CD4-positive, alpha-beta T cell (primary cell): ENCODE results near the gene ANKS1B. TPM values are rescaled to one million over a fixed set of nuclear protein-coding genes. Genes with fewer than 3 reads are reported as not detected.

Experiments
- ATAC-seq: fragments of 200-7000 bp; cut with Tn5 transposase; one replicate; pipeline ENCODE4 v1.10.0; 2022; ENCODE audit warnings: mild to moderate bottlenecking; ENCODE audit not compliant: poor library complexity
- CTCF ChIA-PET: fragments of 350-600 bp; sonication (Branson Sonifier 250); formaldehyde crosslinking; loops from one replicate; lab custom pipeline; 2021; ENCODE audit warnings: antibody characterized with exemption, inconsistent platforms; lab: Charles Lee
- POLR2A ChIA-PET: fragments of 350-600 bp; sonication (Branson Sonifier 250); formaldehyde crosslinking; loops from one replicate; lab custom pipeline; 2021; ENCODE audit warnings: antibody characterized with exemption, inconsistent platforms; lab: Charles Lee
- DNase-seq, 14 experiments: peaks; one replicate each; pipeline ENCODE4 v3.0.0-alpha.2; 2013 to 2020; ENCODE audit warnings: mixed read lengths in 2 of 14
- H3K27ac ChIP-seq, 2 donors: one replicate each; pipeline versions ENCODE4 v1.5.1 to v1.7.0; 2013; ENCODE audit warnings: low read length in 2 of 2, low read depth in 1 of 2, mild to moderate bottlenecking in 1 of 2
- H3K27me3 ChIP-seq, 2 experiments: 1 replicate in 1 of 2; 2 replicates in 1 of 2; pipeline versions ENCODE4 v1.6.1 to v1.7.0; 2013; ENCODE audit warnings: low read length in 2 of 2, control low read depth in 1 of 2, mild to moderate bottlenecking in 1 of 2, moderate library complexity in 1 of 2; ENCODE audit not compliant: insufficient read depth in 2 of 2, control insufficient read depth in 1 of 2
- H3K36me3 ChIP-seq: one replicate; pipeline ENCODE4 v1.6.1; 2013; ENCODE audit warnings: low read length, control low read depth; ENCODE audit not compliant: insufficient read depth
- H3K4me1 ChIP-seq: one replicate; pipeline ENCODE4 v1.6.1; 2013; ENCODE audit warnings: low read length, control low read depth; ENCODE audit not compliant: insufficient read depth
- H3K4me3 ChIP-seq: one replicate; pipeline ENCODE4 v1.5.1; 2013; ENCODE audit warnings: mild to moderate bottlenecking, low read length, moderate library complexity
- H3K9me3 ChIP-seq, 2 experiments: 1 replicate in 1 of 2; 2 replicates in 1 of 2; pipeline versions ENCODE4 v1.6.1 to v1.7.0; 2013; ENCODE audit warnings: low read length in 2 of 2, mild to moderate bottlenecking in 2 of 2, control low read depth in 1 of 2, moderate library complexity in 1 of 2; ENCODE audit not compliant: control insufficient read depth in 1 of 2, insufficient read depth in 1 of 2
- H3K27ac Mint-ChIP-seq: one replicate; pipeline ENCODE4 v1.8.0; 2020; ENCODE audit warnings: mixed read lengths
- H3K27me3 Mint-ChIP-seq: one replicate; pipeline ENCODE4 v1.8.0; 2021; ENCODE audit warnings: mixed read lengths
- H3K36me3 Mint-ChIP-seq: one replicate; pipeline ENCODE4 v1.8.0; 2021; ENCODE audit warnings: low read depth, mixed read lengths
- H3K4me1 Mint-ChIP-seq: one replicate; pipeline ENCODE4 v1.8.0; 2021; ENCODE audit warnings: low read depth, mixed read lengths
- H3K4me3 Mint-ChIP-seq: one replicate; pipeline ENCODE4 v1.8.0; 2020; ENCODE audit warnings: mild to moderate bottlenecking, mixed read lengths
- H3K9me3 Mint-ChIP-seq: one replicate; pipeline ENCODE4 v1.8.0; 2020; ENCODE audit warnings: mixed read lengths
- intact Hi-C, 2 experiments: fragments of 100-400 bp; cut with DNase I in 1 of 2; cut with micrococcal nuclease in 1 of 2; formaldehyde crosslinking; loops; one replicate each; pipeline versions ENCODE4 v1.15.1 to v1.9.0; 2023 to 2025; cut with DNase I, micrococcal nuclease
- total RNA-seq, 174 experiments: library from RNA in 2 of 174; stranded (reverse) in 2 of 174; gene quantifications; one replicate each; pipeline ENCODE4 v1.2.3 and lab custom pipeline; 2021 to 2026
- TF ChIP-seq, protein P1 (sequence below): fragments of 200-600 bp; IDR thresholded peaks from one replicate; pipeline ENCODE4 v1.8.0; 2022; ENCODE audit warnings: antibody characterized with exemption, mild to moderate bottlenecking

The ANKS1B gene
- total RNA-seq, 2 experiments from 2014 or later = 0.16 to 1.1 TPM

DNA sequence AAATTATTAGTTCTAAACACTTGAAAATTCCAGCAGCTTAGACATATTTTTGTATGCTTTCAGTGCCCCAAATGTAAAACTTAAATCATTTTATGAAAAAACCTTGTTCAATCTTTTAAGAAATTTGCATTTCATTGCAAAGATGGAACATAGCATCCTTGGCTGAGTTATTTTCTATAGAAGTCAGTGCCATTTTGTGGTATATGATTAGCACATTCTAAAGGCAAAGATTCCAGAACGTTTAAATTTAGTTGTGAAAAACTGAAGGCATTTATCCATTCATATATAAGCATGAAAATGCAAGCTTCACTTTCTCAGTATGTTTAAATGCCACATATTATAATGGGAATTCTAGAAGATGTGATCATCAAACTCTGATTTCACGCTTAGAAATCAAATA, 1007.5 kb downstream of the ANKS1B start:
- no peak overlapping the region for H3K27ac ChIP-seq
- no peak overlapping the region for H3K4me3 ChIP-seq
- ChIA-PET POLR2A (no interaction called here), CTCF (no interaction called here)
- no peaks in the 10 kb centered on the region for H3K4me1 Mint-ChIP-seq
- ATAC-seq = no peak
- no peaks in the 10 kb centered on the region for H3K36me3 Mint-ChIP-seq
- intact Hi-C loops = no loop called here
- H3K9me3 ChIP-seq = no peaks in the 10 kb centered on the region
- H3K27me3 ChIP-seq = no peaks in the 10 kb centered on the region
- TF ChIP-seq, protein P1, sequence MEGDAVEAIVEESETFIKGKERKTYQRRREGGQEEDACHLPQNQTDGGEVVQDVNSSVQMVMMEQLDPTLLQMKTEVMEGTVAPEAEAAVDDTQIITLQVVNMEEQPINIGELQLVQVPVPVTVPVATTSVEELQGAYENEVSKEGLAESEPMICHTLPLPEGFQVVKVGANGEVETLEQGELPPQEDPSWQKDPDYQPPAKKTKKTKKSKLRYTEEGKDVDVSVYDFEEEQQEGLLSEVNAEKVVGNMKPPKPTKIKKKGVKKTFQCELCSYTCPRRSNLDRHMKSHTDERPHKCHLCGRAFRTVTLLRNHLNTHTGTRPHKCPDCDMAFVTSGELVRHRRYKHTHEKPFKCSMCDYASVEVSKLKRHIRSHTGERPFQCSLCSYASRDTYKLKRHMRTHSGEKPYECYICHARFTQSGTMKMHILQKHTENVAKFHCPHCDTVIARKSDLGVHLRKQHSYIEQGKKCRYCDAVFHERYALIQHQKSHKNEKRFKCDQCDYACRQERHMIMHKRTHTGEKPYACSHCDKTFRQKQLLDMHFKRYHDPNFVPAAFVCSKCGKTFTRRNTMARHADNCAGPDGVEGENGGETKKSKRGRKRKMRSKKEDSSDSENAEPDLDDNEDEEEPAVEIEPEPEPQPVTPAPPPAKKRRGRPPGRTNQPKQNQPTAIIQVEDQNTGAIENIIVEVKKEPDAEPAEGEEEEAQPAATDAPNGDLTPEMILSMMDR = no peak
- no peak for DNase-seq
- no peak overlapping the region for H3K4me3 Mint-ChIP-seq
- H3K9me3 Mint-ChIP-seq = peaks cover 3% of the 10 kb centered on the region
- H3K27me3 Mint-ChIP-seq = peaks cover 10% of the 10 kb centered on the region
- no peaks in the 10 kb centered on the region for H3K4me1 ChIP-seq
- no peak overlapping the region for H3K27ac Mint-ChIP-seq
- H3K36me3 ChIP-seq = no peaks in the 10 kb centered on the region

DNA sequence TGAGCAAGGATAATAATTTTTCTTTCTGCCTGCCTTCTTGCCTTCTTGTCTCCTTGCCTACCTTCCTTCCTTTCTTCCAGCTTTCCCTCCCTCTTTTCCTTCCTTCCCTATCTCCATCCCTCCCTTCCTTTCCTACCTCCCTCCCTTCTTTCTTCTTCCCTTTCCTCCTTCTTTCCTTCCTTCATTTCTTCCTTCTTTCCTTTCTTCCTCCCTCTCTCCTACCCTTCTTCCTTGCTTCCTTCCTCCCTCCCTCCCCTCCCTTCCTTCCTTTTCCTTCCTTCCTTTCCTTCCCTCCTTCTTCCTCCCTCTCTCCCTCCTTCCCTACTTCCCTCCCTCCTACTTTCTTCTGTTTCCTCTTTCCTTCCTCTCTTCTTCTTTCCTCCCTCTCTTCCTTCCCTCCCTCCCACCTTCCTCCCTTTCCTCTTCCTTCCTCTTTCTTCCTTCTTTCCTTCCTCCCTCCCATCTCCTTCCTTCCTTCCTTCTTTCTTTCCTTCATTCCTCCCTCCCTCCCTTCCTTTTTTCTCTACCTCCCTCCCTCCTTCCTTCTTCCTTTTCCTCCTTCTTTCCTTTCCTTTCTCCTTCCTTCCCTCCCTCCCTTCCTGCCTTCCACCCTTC, 1009.9 kb downstream of the ANKS1B start:
- ChIA-PET POLR2A (no interaction called here), CTCF (no interaction called here)
- no peaks in the 10 kb centered on the region for H3K4me1 ChIP-seq

DNA sequence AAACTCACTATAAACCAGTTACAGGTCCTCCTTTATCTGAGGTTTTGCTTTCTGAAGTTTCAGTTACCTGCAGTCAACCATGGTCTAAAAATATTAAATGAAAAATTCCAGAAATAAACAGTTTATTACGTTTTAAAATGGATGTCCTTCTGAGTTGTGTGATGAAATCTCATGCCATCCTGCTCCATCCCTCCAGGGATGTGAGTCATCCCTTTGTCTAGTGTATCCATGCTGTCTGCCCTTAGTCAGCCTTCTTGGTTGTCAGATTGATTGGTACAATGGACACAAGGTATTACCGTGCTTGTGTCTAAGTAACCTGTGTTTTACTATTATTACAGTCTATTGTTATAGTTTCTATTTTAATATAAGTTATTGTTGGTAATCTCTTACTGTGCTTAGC, 1011.3 kb downstream of the ANKS1B start:
- Histone ChIP-seq H3K9me3 (no peaks in the 10 kb centered on the region), H3K4me1 (no peaks in the 10 kb centered on the region), H3K27me3 (no peaks in the 10 kb centered on the region), H3K36me3 (no peaks in the 10 kb centered on the region), H3K4me3 (no peak overlapping the region), H3K27ac (no peak overlapping the region)
- TF ChIP-seq, protein P1 = no peak
- intact Hi-C loops = no loop called here
- Mint-ChIP-seq H3K27ac (no peak overlapping the region), H3K36me3 (no peaks in the 10 kb centered on the region), H3K9me3 (no peaks in the 10 kb centered on the region), H3K4me3 (no peak overlapping the region), H3K27me3 (peaks cover 10% of the 10 kb centered on the region), H3K4me1 (no peaks in the 10 kb centered on the region)
- ATAC-seq (no peak), DNase-seq (no peak)
- ChIA-PET CTCF (no interaction called here), POLR2A (no interaction called here)

More for the DNA sequence above, 1009.9 kb downstream of the ANKS1B start:
- Histone ChIP-seq H3K27me3 (no peaks in the 10 kb centered on the region), H3K27ac (no peak overlapping the region), H3K36me3 (no peaks in the 10 kb centered on the region), H3K4me3 (no peak overlapping the region), H3K9me3 (no peaks in the 10 kb centered on the region)
- Mint-ChIP-seq H3K36me3 (no peaks in the 10 kb centered on the region), H3K27me3 (peaks cover 10% of the 10 kb centered on the region), H3K4me3 (no peak overlapping the region), H3K9me3 (peaks cover 2% of the 10 kb centered on the region), H3K4me1 (no peaks in the 10 kb centered on the region), H3K27ac (no peak overlapping the region)
- DNase-seq (no peak), ATAC-seq (no peak)
- TF ChIP-seq, protein P1 = no peak
- intact Hi-C loops = no loop called here
